ENCODE results near the gene NCOA7. TPM values are rescaled to one million over a fixed set of nuclear protein-coding genes. Genes with fewer than 3 reads are reported as not detected.

Gene NCOA7
- total and polyA plus RNA-seq, 2 of the 8 experiments (the other 6 are each of a cell fraction or from before 2014, with no cell fraction given), result 2.6 to 10.7 TPM

GRCh38 chr6:125855783-125856182, 65.0 kb downstream of the NCOA7 start:
- H4K91ac ChIP-seq (replicated peaks; ENCODE audit: insufficient read length, low read length), result no peak overlapping the region
- H3K79me1 ChIP-seq (ENCODE audit: low read depth, low read length), result 0 out of 2 replicates have a peak, but pooled peaks cover 3% of the 10 kb centered on the region
- FAIRE-seq (no peak), DNase-seq (ENCODE audit: low read depth in 1 of 2, low spot score in 2 of 2) (no peak)
- no peak overlapping the region for H3K4ac ChIP-seq (replicated peaks; ENCODE audit: insufficient read length, low read depth, low read length)
- H2BK20ac ChIP-seq (ENCODE audit: low read length), result no peak overlapping the region
- ChIA-PET POLR2A (ENCODE audit: partially characterized antibody) (no interaction called here), CTCF (ENCODE audit: partially characterized antibody) (interaction anchor here (0.7 to 3.4 kb wide), 6 partner anchors 13 to 101 kb away, joined by 3 to 20 read pairs (median 6); partner anchors contain the start of genes HINT3 and NCOA7)
- no peaks in the 10 kb centered on the region for H3K23me2 ChIP-seq (ENCODE audit: low read depth, low read length)
- no peak overlapping the region for H2AK5ac ChIP-seq (ENCODE audit: low read depth, low read length)
- H4K20me1 ChIP-seq (replicated peaks in 1 of 2; ENCODE audit: control insufficient read depth in 1 of 2, insufficient read depth in 2 of 2, low read length in 2 of 2), result no peaks in the 10 kb centered on the region
- no peak overlapping the region for H3K18ac ChIP-seq (ENCODE audit: extremely low read depth, low read length)
- H3K4me1 ChIP-seq (replicated peaks in 1 of 4; ENCODE audit: control insufficient read depth in 3 of 4, insufficient read depth in 4 of 4, low read length in 3 of 4), result no peaks in the 10 kb centered on the region
- H3K23ac ChIP-seq (ENCODE audit: insufficient read length), result no peak overlapping the region
- no peak overlapping the region for H3K9ac ChIP-seq (replicated peaks in 1 of 4; ENCODE audit: extremely low read depth in 1 of 4, low read depth in 3 of 4, low read length in 3 of 4)
- H3K14ac ChIP-seq (ENCODE audit: insufficient read length), result no peak overlapping the region
- H3K56ac ChIP-seq (replicated peaks; ENCODE audit: insufficient read length, low read depth, low read length), result no peak overlapping the region
- H2AFZ ChIP-seq (ENCODE audit: low read length), result no peak overlapping the region
- H2BK5ac ChIP-seq (ENCODE audit: low read depth, low read length), result no peak overlapping the region
- H3K4me2 ChIP-seq (ENCODE audit: insufficient read depth in 1 of 2, low read depth in 2 of 2, low read length in 2 of 2), result no peak overlapping the region
- H3K79me2 ChIP-seq (ENCODE audit: control insufficient read depth in 1 of 2, insufficient read depth in 2 of 2, low read length in 2 of 2), result no peaks in the 10 kb centered on the region
- no peaks in the 10 kb centered on the region for H3K9me3 ChIP-seq (ENCODE audit: insufficient read depth in 2 of 2, low read depth in 1 of 2, low read length in 1 of 2)
- 92% methylated on average over 6 of the region's 6 CpGs; no CpG with 5 or more reads in 1 of the 2 experiments for WGBS, 2 experiments (ENCODE audit: extremely low coverage in 1 of 2, insufficient coverage in 1 of 2, insufficient read length in 1 of 2, insufficient replicate concordance in 2 of 2, low coverage in 1 of 2, low lambda C conversion rate in 2 of 2, missing lambda C conversion rate in 1 of 2)
- no peak overlapping the region for H2BK15ac ChIP-seq (ENCODE audit: low read length)
- H2BK120ac ChIP-seq (replicated peaks; ENCODE audit: low read depth, low read length), result no peak overlapping the region
- no peak overlapping the region for H3K27ac ChIP-seq (ENCODE audit: low read depth, low read length)
- H3K36me3 ChIP-seq (ENCODE audit: control insufficient read depth in 2 of 4, insufficient read depth in 4 of 4, low read length in 3 of 4), result no peaks in the 10 kb centered on the region
- H4K5ac ChIP-seq (ENCODE audit: insufficient read length, low read depth, low read length), result no peak overlapping the region
- H2BK12ac ChIP-seq (ENCODE audit: low read depth, low read length), result no peak overlapping the region
- no peak overlapping the region for H3K4me3 ChIP-seq (ENCODE audit: extremely low read depth in 1 of 4, insufficient read depth in 2 of 4, low read depth in 3 of 4, low read length in 4 of 4)
- no peak overlapping the region for H4K8ac ChIP-seq (ENCODE audit: extremely low read depth, insufficient read depth, low read length)
- no peaks in the 10 kb centered on the region for H3K27me3 ChIP-seq (replicated peaks in 1 of 4; ENCODE audit: control insufficient read depth in 3 of 4, extremely low read depth in 1 of 4, insufficient read depth in 3 of 4, low read length in 3 of 4)
- TF ChIP-seq SP2 (IDR thresholded peaks at IDR 0.05; ENCODE audit: low read length), result no peak
- TF ChIP-seq MAFK (IDR thresholded peaks at IDR 0.05; ENCODE audit: low read depth, low read length), result no peak
- TF ChIP-seq TEAD4 (IDR thresholded peaks at IDR 0.05; ENCODE audit: low read depth, low read length), result no peak
- no peak for TF ChIP-seq TBP (IDR thresholded peaks at IDR 0.05; ENCODE audit: low read depth, low read length)
- TF ChIP-seq TCF12 (IDR thresholded peaks at IDR 0.05; ENCODE audit: low read depth, low read length), result no peak
- no peak for TF ChIP-seq RFX5 (IDR thresholded peaks at IDR 0.05; ENCODE audit: borderline replicate concordance, low read depth, low read length)
- TF ChIP-seq SP4 (IDR thresholded peaks at IDR 0.05; ENCODE audit: low read length), result no peak
- no peak for TF ChIP-seq KDM1A (IDR thresholded peaks at IDR 0.05; ENCODE audit: borderline replicate concordance, low read length)
- TF ChIP-seq SRF (IDR thresholded peaks at IDR 0.05; ENCODE audit: low read depth, low read length), result no peak
- no peak for TF ChIP-seq CHD1 (IDR thresholded peaks at IDR 0.05; ENCODE audit: low read depth, low read length)
- TF ChIP-seq RXRA (IDR thresholded peaks at IDR 0.05; ENCODE audit: insufficient read depth, low read depth, low read length), result no peak
- TF ChIP-seq CHD2 (IDR thresholded peaks at IDR 0.05; ENCODE audit: low read length), result no peak
- no peak for TF ChIP-seq RBBP5 (IDR thresholded peaks at IDR 0.05; ENCODE audit: borderline replicate concordance, low read depth, low read length)
- no peak for TF ChIP-seq JUN (IDR thresholded peaks at IDR 0.05; ENCODE audit: low read depth, low read length)
